Calu3 (cell line): ENCODE measurements around the gene PDLIM5. TPM values are rescaled to one million over a fixed set of nuclear protein-coding genes. Genes with fewer than 3 reads are reported as not detected.

Experiments
- BruUV-seq: library from RNA; stranded (reverse); fragments of 400-500 nt; replicated peaks from 2 replicates; lab custom pipeline; 2021; lab: Mats Ljungman, UMichigan
- CTCF ChIA-PET: fragments of 300-600 bp; sonication (Branson Sonifier 250); formaldehyde crosslinking; loops from one replicate; lab custom pipeline; 2022; ENCODE audit warnings: antibody characterized with exemption; lab: Charles Lee
- DNase-seq: peaks from one replicate; pipeline ENCODE4 v3.0.0; 2022
- H3K27ac Mint-ChIP-seq: one replicate; pipeline ENCODE4 v1.8.0; 2022; ENCODE audit warnings: mixed read lengths; ENCODE audit not compliant: unreplicated experiment
- H3K27me3 Mint-ChIP-seq: one replicate; pipeline ENCODE4 v1.8.0; 2022; ENCODE audit warnings: mixed read lengths; ENCODE audit not compliant: unreplicated experiment
- H3K36me3 Mint-ChIP-seq: one replicate; pipeline ENCODE4 v1.8.0; 2022; ENCODE audit warnings: mild to moderate bottlenecking, moderate library complexity, mixed read lengths; ENCODE audit not compliant: insufficient read depth, unreplicated experiment
- H3K4me1 Mint-ChIP-seq: one replicate; pipeline ENCODE4 v1.8.0; 2022; ENCODE audit warnings: mild to moderate bottlenecking, low read depth, mixed read lengths; ENCODE audit not compliant: unreplicated experiment
- H3K4me3 Mint-ChIP-seq: one replicate; pipeline ENCODE4 v1.8.0; 2022; ENCODE audit warnings: mild to moderate bottlenecking, low read depth, moderate library complexity, mixed read lengths; ENCODE audit not compliant: unreplicated experiment
- H3K9me3 Mint-ChIP-seq: one replicate; pipeline ENCODE4 v1.8.0; 2022; ENCODE audit warnings: low read depth, mixed read lengths; ENCODE audit not compliant: unreplicated experiment
- CTCF ChIP-seq: fragments of 200-600 bp; IDR thresholded peaks from one replicate; pipeline ENCODE4 v1.8.0; 2022; ENCODE audit warnings: antibody characterized with exemption; ENCODE audit not compliant: unreplicated experiment
- intact Hi-C: fragments of 100-400 bp; cut with micrococcal nuclease; formaldehyde crosslinking; loops from one replicate; pipeline ENCODE4 v1.10.0; 2022; ENCODE audit not compliant: unreplicated experiment
- total RNA-seq: library from RNA; stranded (reverse); gene quantifications from 2 replicates; pipeline ENCODE4 v1.2.3, GENCODE V29; 2022

The PDLIM5 gene
- total RNA-seq, 1 experiment from 2014 or later: 122 TPM

GRCh38 chr4:94431388-94431787, 20.4 kb upstream of the PDLIM5 start:
- no peaks in the 10 kb centered on the region for H3K27me3 Mint-ChIP-seq
- no TSS peak for BruUV-seq
- TF ChIP-seq CTCF: no peak
- H3K9me3 Mint-ChIP-seq: no peaks in the 10 kb centered on the region
- H3K36me3 Mint-ChIP-seq: no peaks in the 10 kb centered on the region
- H3K4me1 Mint-ChIP-seq: peaks cover 5% of the 10 kb centered on the region
- no peak overlapping the region for H3K4me3 Mint-ChIP-seq
- no peak overlapping the region for H3K27ac Mint-ChIP-seq
- CTCF ChIA-PET: interaction anchor here (0.6 kb wide), 1 partner anchor 57 kb away, joined by 3 read pairs; no protein-coding TSS in a partner anchor
- intact Hi-C loops: no loop called here
- no peak for DNase-seq

- no TSS peak for BruUV-seq
- no peaks in the 10 kb centered on the region for H3K36me3 Mint-ChIP-seq
- H3K27ac Mint-ChIP-seq: no peak overlapping the region
- TF ChIP-seq CTCF: no peak
- intact Hi-C loops: no loop called here
- H3K4me3 Mint-ChIP-seq: no peak overlapping the region
- CTCF ChIA-PET: no interaction called here
- no peaks in the 10 kb centered on the region for H3K27me3 Mint-ChIP-seq
- DNase-seq: no peak
- H3K4me1 Mint-ChIP-seq: no peaks in the 10 kb centered on the region
- no peaks in the 10 kb centered on the region for H3K9me3 Mint-ChIP-seq
Measured at GRCh38 chr4:94434505-94434904, 17.2 kb upstream of the PDLIM5 start.

- no peaks in the 10 kb centered on the region for H3K36me3 Mint-ChIP-seq
- intact Hi-C loops: no loop called here
Measured at GRCh38 chr4:94435874-94436273, 15.9 kb upstream of the PDLIM5 start.

GRCh38 chr4:94436512-94436911, 15.2 kb upstream of the PDLIM5 start:
- Mint-ChIP-seq H3K4me1 (no peaks in the 10 kb centered on the region), H3K27me3 (no peaks in the 10 kb centered on the region), H3K4me3 (no peak overlapping the region), H3K9me3 (no peaks in the 10 kb centered on the region), H3K27ac (no peak overlapping the region), H3K36me3 (no peaks in the 10 kb centered on the region)
- no peak for TF ChIP-seq CTCF
- intact Hi-C loops: no loop called here
- CTCF ChIA-PET: no interaction called here
- DNase-seq: no peak
- no TSS peak for BruUV-seq

More at GRCh38 chr4:94435874-94436273, 15.9 kb upstream of the PDLIM5 start:
- H3K4me3 Mint-ChIP-seq: no peak overlapping the region
- TF ChIP-seq CTCF: no peak
- no peaks in the 10 kb centered on the region for H3K27me3 Mint-ChIP-seq
- DNase-seq: no peak
- H3K9me3 Mint-ChIP-seq: no peaks in the 10 kb centered on the region
- no peaks in the 10 kb centered on the region for H3K4me1 Mint-ChIP-seq
- H3K27ac Mint-ChIP-seq: no peak overlapping the region
- CTCF ChIA-PET: no interaction called here
- BruUV-seq: no TSS peak
